Measurements from ENCODE around the gene MAN1C1. TPM values are rescaled to one million over a fixed set of nuclear protein-coding genes. Genes with fewer than 3 reads are reported as not detected.

The MAN1C1 gene
- total RNA-seq, 1 experiment from 2014 or later = 5.3 TPM

- DNase-seq (ENCODE audit: low spot score) = no peak
- in situ Hi-C loops (cut with HindIII; ENCODE audit: low sequenced_read_pairs) = no loop called here
These were observed 84.6 kb downstream of the MAN1C1 start for GRCh38 chr1:25701030-25701785.

- DNase-seq (ENCODE audit: low spot score) = no peak
- in situ Hi-C loops (cut with HindIII; ENCODE audit: low sequenced_read_pairs) = no loop called here
These were observed 85.6 kb downstream of the MAN1C1 start for GRCh38 chr1:25702101-25702775.

GRCh38 chr1:25703041-25703440 lies 86.5 kb downstream of the MAN1C1 start:
- in situ Hi-C loops (cut with HindIII; ENCODE audit: low sequenced_read_pairs) = no loop called here
- no peak for DNase-seq (ENCODE audit: low spot score)

GRCh38 chr1:25703671-25704266 lies 87.2 kb downstream of the MAN1C1 start:
- in situ Hi-C loops (cut with HindIII; ENCODE audit: low sequenced_read_pairs) = no loop called here
- DNase-seq (ENCODE audit: low spot score) = no peak

GRCh38 chr1:25704267-25704691 lies 87.7 kb downstream of the MAN1C1 start:
- in situ Hi-C loops (cut with HindIII; ENCODE audit: low sequenced_read_pairs) = no loop called here
- DNase-seq (ENCODE audit: low spot score) = no peak

GRCh38 chr1:25705699-25706098 lies 89.1 kb downstream of the MAN1C1 start:
- in situ Hi-C loops (cut with HindIII; ENCODE audit: low sequenced_read_pairs) = no loop called here

GRCh38 chr1:25706146-25707089 lies 89.8 kb downstream of the MAN1C1 start:
- no peak for DNase-seq (ENCODE audit: low spot score)

More at GRCh38 chr1:25705699-25706098, 89.1 kb downstream of the MAN1C1 start:
- DNase-seq (ENCODE audit: low spot score) = no peak

GRCh38 chr1:25707280-25708016 lies 90.9 kb downstream of the MAN1C1 start:
- in situ Hi-C loops (cut with HindIII; ENCODE audit: low sequenced_read_pairs) = no loop called here
- no peak for DNase-seq (ENCODE audit: low spot score)

More at GRCh38 chr1:25706146-25707089, 89.8 kb downstream of the MAN1C1 start:
- in situ Hi-C loops (cut with HindIII; ENCODE audit: low sequenced_read_pairs) = no loop called here

- DNase-seq (ENCODE audit: low spot score) = no peak
- in situ Hi-C loops (cut with HindIII; ENCODE audit: low sequenced_read_pairs) = no loop called here
These were observed 94.2 kb downstream of the MAN1C1 start for GRCh38 chr1:25710583-25711347.

GRCh38 chr1:25711555-25712298 lies 95.1 kb downstream of the MAN1C1 start:
- in situ Hi-C loops (cut with HindIII; ENCODE audit: low sequenced_read_pairs) = no loop called here
- no peak for DNase-seq (ENCODE audit: low spot score)

GRCh38 chr1:25712299-25712970 lies 95.8 kb downstream of the MAN1C1 start:
- in situ Hi-C loops (cut with HindIII; ENCODE audit: low sequenced_read_pairs) = no loop called here
- no peak for DNase-seq (ENCODE audit: low spot score)

GRCh38 chr1:25713961-25714360 lies 97.4 kb downstream of the MAN1C1 start:
- in situ Hi-C loops (cut with HindIII; ENCODE audit: low sequenced_read_pairs) = no loop called here
- no peak for DNase-seq (ENCODE audit: low spot score)

- DNase-seq (ENCODE audit: low spot score) = no peak
- in situ Hi-C loops (cut with HindIII; ENCODE audit: low sequenced_read_pairs) = no loop called here
These were observed 97.9 kb downstream of the MAN1C1 start for GRCh38 chr1:25714372-25714931.

GRCh38 chr1:25715888-25716287 lies 99.3 kb downstream of the MAN1C1 start:
- in situ Hi-C loops (cut with HindIII; ENCODE audit: low sequenced_read_pairs) = no loop called here
- DNase-seq (ENCODE audit: low spot score) = no peak

GRCh38 chr1:25716320-25716719 lies 99.7 kb downstream of the MAN1C1 start:
- in situ Hi-C loops (cut with HindIII; ENCODE audit: low sequenced_read_pairs) = no loop called here
- no peak for DNase-seq (ENCODE audit: low spot score)

GRCh38 chr1:25718732-25719131 lies 102.1 kb downstream of the MAN1C1 start:
- DNase-seq (ENCODE audit: low spot score) = no peak
- in situ Hi-C loops (cut with HindIII; ENCODE audit: low sequenced_read_pairs) = no loop called here

Data from G401 (cell line).